ENCODE measurements around the gene PRKG1. TPM values are rescaled to one million over a fixed set of nuclear protein-coding genes. Genes with fewer than 3 reads are reported as not detected.

The PRKG1 gene
- total and polyA plus RNA-seq, 2 donors from 2014 or later: 3.6 to 14.8 TPM

GRCh38 chr10:51743146-51743545 lies 668.9 kb downstream of the PRKG1 start:
- DNase-seq (no peak), FAIRE-seq (no peak)
- H3K36me3 ChIP-seq (ENCODE audit: control insufficient read depth in 2 of 3, insufficient read depth in 3 of 3, low read length in 3 of 3): no peaks in the 10 kb centered on the region
- no peaks in the 10 kb centered on the region for H3K4me1 ChIP-seq (ENCODE audit: control insufficient read depth in 2 of 3, insufficient read depth in 2 of 3, low read depth in 1 of 3, low read length in 3 of 3)
- no peak overlapping the region for H3K4me3 ChIP-seq (ENCODE audit: low read length in 3 of 3)
- no peak overlapping the region for H3K9ac ChIP-seq (ENCODE audit: low read length in 3 of 3)
- H3K27me3 ChIP-seq (ENCODE audit: control insufficient read depth, insufficient read depth, low read length): no peaks in the 10 kb centered on the region
- TF ChIP-seq, protein P1, sequence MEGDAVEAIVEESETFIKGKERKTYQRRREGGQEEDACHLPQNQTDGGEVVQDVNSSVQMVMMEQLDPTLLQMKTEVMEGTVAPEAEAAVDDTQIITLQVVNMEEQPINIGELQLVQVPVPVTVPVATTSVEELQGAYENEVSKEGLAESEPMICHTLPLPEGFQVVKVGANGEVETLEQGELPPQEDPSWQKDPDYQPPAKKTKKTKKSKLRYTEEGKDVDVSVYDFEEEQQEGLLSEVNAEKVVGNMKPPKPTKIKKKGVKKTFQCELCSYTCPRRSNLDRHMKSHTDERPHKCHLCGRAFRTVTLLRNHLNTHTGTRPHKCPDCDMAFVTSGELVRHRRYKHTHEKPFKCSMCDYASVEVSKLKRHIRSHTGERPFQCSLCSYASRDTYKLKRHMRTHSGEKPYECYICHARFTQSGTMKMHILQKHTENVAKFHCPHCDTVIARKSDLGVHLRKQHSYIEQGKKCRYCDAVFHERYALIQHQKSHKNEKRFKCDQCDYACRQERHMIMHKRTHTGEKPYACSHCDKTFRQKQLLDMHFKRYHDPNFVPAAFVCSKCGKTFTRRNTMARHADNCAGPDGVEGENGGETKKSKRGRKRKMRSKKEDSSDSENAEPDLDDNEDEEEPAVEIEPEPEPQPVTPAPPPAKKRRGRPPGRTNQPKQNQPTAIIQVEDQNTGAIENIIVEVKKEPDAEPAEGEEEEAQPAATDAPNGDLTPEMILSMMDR (IDR thresholded peaks at IDR 0.05; ENCODE audit: borderline replicate concordance, extremely low read depth, insufficient read depth): no peak
- no peak overlapping the region for H3K27ac ChIP-seq (ENCODE audit: low read depth in 2 of 2, low read length in 2 of 2)
- intact Hi-C loops (cut with DNase I): no loop called here
- no peaks in the 10 kb centered on the region for H3K9me3 ChIP-seq (ENCODE audit: control insufficient read depth in 2 of 3, insufficient read depth in 1 of 3, low read length in 3 of 3)

- Histone ChIP-seq H3K36me3 (ENCODE audit: control insufficient read depth in 2 of 3, insufficient read depth in 3 of 3, low read length in 3 of 3) (no peaks in the 10 kb centered on the region), H3K4me1 (ENCODE audit: control insufficient read depth in 2 of 3, insufficient read depth in 2 of 3, low read depth in 1 of 3, low read length in 3 of 3) (no peaks in the 10 kb centered on the region), H3K4me3 (ENCODE audit: low read length in 3 of 3) (no peak overlapping the region), H3K9ac (ENCODE audit: low read length in 3 of 3) (no peak overlapping the region), H3K9me3 (ENCODE audit: control insufficient read depth in 2 of 3, insufficient read depth in 1 of 3, low read length in 3 of 3) (no peaks in the 10 kb centered on the region), H3K27ac (ENCODE audit: low read depth in 2 of 2, low read length in 2 of 2) (no peak overlapping the region), H3K27me3 (ENCODE audit: control insufficient read depth, insufficient read depth, low read length) (no peaks in the 10 kb centered on the region)
- DNase-seq (no peak), FAIRE-seq (no peak)
- TF ChIP-seq, protein P1 (IDR thresholded peaks at IDR 0.05; ENCODE audit: borderline replicate concordance, extremely low read depth, insufficient read depth): no peak
- intact Hi-C loops (cut with DNase I): no loop called here
Measured at GRCh38 chr10:51744235-51745000, 670.1 kb downstream of the PRKG1 start.

DNA sequence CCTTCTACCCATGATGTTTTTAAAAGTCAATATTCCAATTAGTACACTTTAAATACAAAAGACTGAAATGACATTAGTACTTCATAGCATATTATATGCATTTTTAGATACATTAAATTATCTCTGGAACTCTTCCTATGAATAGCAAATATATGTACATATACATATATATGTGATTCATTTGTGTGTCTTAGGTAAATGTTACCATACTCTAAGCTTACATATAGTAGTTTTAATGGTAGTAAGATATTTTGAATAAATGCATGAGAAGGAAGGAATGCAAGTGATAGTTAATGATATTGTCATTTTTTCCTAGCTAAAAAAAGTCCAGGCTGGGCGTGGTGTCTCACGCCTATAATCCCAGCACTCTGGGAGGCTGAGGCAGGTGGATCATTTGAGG lies 671.1 kb downstream of the PRKG1 start:
- Histone ChIP-seq H3K9ac (ENCODE audit: low read length in 3 of 3) (no peak overlapping the region), H3K4me1 (ENCODE audit: control insufficient read depth in 2 of 3, insufficient read depth in 2 of 3, low read depth in 1 of 3, low read length in 3 of 3) (no peaks in the 10 kb centered on the region), H3K4me3 (ENCODE audit: low read length in 3 of 3) (no peak overlapping the region), H3K27me3 (ENCODE audit: control insufficient read depth, insufficient read depth, low read length) (no peaks in the 10 kb centered on the region), H3K9me3 (ENCODE audit: control insufficient read depth in 2 of 3, insufficient read depth in 1 of 3, low read length in 3 of 3) (no peaks in the 10 kb centered on the region), H3K27ac (ENCODE audit: low read depth in 2 of 2, low read length in 2 of 2) (no peak overlapping the region), H3K36me3 (ENCODE audit: control insufficient read depth in 2 of 3, insufficient read depth in 3 of 3, low read length in 3 of 3) (no peaks in the 10 kb centered on the region)
- intact Hi-C loops (cut with DNase I): no loop called here
- no peak for FAIRE-seq
- TF ChIP-seq, protein P1 (IDR thresholded peaks at IDR 0.05; ENCODE audit: borderline replicate concordance, extremely low read depth, insufficient read depth): no peak
- no peak for DNase-seq
